Coronary artery (tissue), 2 donors: Measurements from ENCODE around the gene YWHAB.
"Not testable (repeated sequence)": the region's sequence is repeated elsewhere in the genome, so short reads cannot be mapped to it uniquely, and the experiment has no call there.

Source experiments
- DNase-seq: peaks from one replicate; pipeline ENCODE4 v3.0.0-alpha.2; 2017; ENCODE audit warnings: low spot score
- H3K27ac ChIP-seq, 2 donors: fragments of 200-600 bp; sonication (generic); one replicate each; pipeline ENCODE4 v1.5.1; 2016 to 2019
- H3K4me3 ChIP-seq: fragments of 200-600 bp; sonication (generic); 2 replicates; pipeline ENCODE4 v1.5.1; 2016; ENCODE audit warnings: mild to moderate bottlenecking, moderate library complexity
- TF ChIP-seq, protein P1 (sequence below): fragments of 200-600 bp; sonication (generic); IDR thresholded peaks from one replicate; pipeline ENCODE4 v1.5.1; 2019; ENCODE audit warnings: antibody characterized with exemption

YWHAB gene

DNA sequence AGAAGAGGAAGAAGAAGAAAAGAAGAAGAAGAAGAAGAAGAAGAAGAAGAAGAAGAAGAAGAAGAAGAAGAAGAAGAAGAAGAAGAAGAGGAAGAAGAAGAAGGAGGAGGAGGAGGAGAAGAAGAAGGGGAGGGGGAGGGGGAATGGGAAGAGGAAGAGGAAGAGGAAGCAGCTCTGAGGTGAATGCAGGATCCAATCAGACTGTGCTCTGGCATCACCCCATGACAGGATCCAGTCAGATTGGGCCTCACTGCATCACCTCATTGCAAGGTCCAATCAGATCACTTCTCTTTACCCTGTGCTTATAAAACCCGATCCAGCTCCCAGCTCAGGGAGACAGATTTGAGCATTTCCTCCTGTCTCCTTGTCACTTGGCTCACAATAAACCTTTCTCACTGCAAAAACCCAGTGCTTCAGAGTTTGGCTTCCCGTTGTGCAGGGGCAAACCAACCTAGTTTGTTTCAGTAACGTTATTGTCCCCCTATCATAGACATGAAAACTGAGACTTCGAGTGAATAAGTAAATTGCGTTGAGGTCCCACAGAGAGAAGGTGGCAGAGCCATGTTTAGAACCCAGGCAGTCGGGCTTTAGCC, 28.6 kb upstream of the YWHAB start:
- DNase-seq: no peak
- TF ChIP-seq, protein P1, sequence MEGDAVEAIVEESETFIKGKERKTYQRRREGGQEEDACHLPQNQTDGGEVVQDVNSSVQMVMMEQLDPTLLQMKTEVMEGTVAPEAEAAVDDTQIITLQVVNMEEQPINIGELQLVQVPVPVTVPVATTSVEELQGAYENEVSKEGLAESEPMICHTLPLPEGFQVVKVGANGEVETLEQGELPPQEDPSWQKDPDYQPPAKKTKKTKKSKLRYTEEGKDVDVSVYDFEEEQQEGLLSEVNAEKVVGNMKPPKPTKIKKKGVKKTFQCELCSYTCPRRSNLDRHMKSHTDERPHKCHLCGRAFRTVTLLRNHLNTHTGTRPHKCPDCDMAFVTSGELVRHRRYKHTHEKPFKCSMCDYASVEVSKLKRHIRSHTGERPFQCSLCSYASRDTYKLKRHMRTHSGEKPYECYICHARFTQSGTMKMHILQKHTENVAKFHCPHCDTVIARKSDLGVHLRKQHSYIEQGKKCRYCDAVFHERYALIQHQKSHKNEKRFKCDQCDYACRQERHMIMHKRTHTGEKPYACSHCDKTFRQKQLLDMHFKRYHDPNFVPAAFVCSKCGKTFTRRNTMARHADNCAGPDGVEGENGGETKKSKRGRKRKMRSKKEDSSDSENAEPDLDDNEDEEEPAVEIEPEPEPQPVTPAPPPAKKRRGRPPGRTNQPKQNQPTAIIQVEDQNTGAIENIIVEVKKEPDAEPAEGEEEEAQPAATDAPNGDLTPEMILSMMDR: no peak
- Histone ChIP-seq H3K27ac (no peak overlapping the region), H3K4me3 (no peak overlapping the region)

DNA sequence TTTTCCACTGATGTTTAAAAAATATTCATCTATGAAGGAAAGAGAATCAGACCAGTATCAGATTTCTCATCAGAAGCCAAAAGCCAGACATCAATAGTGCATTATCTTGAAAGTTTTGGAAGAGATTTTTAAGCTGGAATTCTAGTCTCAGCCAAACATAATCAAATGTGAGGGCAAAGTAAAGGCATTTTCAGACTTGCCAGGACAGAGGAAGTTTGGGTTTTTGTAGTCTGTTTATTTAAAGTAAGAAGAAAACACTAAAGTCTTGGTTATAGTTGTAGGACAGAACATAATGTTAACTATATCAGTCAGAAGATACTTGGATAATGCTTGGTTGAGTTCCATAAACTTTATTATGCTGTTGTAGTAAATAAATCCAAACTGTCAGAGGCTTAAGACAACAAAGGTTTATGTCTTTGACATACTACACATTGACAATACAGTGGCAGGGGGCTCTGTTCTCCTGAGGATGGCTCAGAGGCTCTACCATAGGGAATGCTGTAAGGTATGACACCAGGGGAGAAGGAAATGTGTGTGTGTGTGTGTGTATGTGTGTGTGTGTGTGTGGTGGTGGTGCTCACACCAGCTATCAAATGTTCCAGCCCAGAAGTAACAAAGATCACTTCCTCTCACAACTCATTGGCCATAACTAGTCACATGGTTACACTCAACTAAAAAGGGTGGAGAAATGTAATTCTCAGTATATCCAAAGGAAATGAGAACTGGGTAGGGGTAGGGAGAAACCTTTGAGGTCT, 26.7 kb upstream of the YWHAB start:
- Histone ChIP-seq H3K4me3 (no peak overlapping the region), H3K27ac (peak overlapping the region; percentile 41 to 73)
- TF ChIP-seq, protein P1: no peak
- no peak for DNase-seq

DNA sequence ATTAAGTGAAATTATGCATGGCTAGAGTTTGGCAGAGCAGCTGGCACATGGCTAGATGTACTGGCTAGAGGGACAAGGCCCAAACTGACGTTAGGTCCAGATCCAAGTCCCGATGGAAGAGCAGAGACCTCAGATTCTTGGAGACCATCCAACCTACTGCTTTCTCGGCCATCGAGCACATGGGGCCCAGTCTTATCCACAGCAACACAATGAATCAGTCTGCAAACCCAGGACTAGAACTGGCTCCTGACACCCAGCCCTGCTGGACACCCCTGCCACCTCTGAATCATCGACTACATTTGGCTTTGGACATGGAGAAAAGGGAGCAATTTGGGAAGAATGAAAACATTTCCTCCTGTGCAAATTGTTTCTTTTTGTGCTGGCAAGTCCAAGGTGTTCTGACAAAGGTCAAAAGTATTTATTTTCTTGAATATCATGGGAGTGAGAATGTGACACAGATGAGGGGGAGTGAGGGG, 23.9 kb upstream of the YWHAB start:
- Histone ChIP-seq H3K4me3 (no peak overlapping the region), H3K27ac (peak overlapping the region; percentile 63 to 86)
- DNase-seq: peak; percentile 89
- TF ChIP-seq, protein P1: no peak

DNA sequence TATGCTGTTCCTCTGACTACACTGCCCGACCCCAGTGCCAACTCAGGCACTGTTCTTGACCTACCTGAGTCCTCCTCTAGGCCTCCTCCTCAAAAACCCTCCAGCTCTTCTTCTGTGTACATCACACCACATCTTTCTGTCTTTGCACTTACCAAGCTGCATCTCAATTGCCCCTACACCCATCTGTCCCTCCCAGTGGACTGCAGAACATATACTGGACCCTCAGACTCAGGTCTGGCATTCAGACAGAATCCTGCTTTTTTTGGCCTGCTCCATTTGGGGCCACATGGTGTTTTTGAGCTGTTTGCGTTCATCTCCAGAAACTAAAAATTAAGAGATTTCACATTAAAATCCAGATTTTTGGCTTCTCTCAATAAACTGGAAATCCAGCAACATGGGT, 23.2 kb upstream of the YWHAB start:
- peak overlapping the region; percentile 63 to 86 for H3K27ac ChIP-seq
- no peak for DNase-seq

DNA sequence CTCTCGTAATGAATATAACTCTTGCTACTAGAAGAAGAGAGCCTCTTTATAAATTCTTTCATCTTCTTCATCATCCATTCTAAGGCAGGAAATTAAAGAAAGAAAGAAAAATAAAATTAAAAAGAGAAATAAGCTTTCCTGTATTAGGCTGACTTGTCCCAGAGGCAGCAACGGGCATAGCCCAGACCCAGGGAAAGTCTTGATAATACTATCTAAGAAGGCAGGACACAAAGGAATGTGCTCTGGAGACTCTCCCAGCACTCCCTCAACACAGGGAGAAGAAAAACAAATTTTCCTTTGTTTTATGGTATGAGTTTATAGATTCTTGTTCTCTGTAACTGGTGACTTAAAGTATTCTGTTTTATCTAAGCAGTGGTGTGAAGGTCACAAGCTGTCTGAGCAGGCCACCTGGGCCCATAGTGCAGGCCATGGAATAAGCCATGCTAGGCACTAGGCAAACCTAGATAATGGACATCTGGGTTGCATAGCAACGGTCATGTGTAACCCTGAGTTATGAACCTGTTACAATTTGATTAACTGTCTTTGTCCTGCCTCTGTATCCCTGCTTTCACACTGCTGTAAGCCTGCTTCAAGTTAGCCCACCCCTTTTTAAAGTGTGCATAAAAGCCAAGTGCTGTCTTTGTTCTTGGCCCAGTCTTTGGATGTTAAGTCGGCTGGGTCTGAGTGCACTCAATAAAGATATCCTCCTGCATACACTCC, 22.0 kb upstream of the YWHAB start:
- DNase-seq, H3K4me3 ChIP-seq: not testable (repeated sequence)
- peak overlapping the region in 1 of 2 donors; percentile 39 for H3K27ac ChIP-seq

More for the DNA sequence above, 23.2 kb upstream of the YWHAB start:
- TF ChIP-seq, protein P1: no peak
- no peak overlapping the region for H3K4me3 ChIP-seq

DNA sequence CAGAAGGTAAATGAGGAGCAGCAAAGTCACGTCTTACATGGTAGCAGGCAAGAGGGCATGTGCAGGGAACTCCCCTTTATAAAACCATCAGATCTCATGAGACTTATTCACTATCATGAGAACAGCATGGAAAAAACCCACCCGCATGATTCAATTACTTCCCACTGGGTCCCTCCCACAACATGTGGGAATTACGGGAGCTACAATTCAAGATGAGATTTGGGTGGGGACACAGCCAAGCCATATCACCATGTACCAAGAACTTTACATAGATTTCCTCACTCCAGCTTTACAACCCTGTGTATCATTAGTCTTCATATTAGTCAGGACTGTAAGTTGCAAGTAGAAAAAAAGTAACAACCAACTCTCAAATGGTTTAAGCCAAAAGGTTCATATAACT, 21.0 kb upstream of the YWHAB start:
- DNase-seq, H3K27ac ChIP-seq, H3K4me3 ChIP-seq: not testable (repeated sequence)

DNA sequence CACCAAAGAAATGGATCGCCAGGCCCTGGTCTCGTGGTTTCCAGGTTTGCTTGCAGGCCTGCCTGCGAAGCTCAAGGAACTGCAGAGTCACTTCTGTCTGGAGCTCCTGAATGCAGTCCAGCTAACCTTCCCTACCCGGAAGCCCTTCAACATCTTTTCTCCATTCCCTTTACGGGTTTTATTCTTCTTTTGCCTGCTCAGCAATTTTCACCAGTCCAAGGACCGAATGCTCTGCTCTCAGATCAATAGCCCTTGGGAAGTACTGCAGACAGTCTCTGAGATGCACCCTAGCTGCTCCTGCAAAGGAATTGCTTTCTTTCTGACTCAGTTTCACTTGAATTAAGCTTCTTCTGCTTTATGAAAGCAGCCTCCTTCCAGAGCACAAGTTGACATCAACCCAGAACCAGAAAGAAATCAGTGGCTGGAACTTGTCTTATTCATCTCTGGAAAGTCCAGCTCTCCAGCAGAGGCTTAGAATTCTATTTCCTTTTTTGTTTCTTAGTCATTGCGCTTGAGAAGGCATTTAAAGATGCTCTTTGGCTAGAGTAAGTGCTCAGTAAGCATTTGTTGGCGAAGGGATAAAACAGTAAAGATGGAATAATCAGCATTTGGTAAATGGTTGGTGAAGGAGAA, 18.7 kb upstream of the YWHAB start:
- DNase-seq: no peak
- TF ChIP-seq, protein P1: no peak
- Histone ChIP-seq H3K4me3 (peak overlapping the region; percentile 59), H3K27ac (no peak overlapping the region)
